ENCODE results near the gene PPP2R5C.

GRCh38 chr14:101914083-101914482, 152.6 kb downstream of the PPP2R5C start:
- TF ChIP-seq CTCF (IDR thresholded peaks at IDR 0.05; ENCODE audit: borderline replicate concordance, extremely low read depth, low read length, poor library complexity, severe bottlenecking) (no peak), EZH2 (IDR thresholded peaks at IDR 0.05; ENCODE audit: borderline replicate concordance, low read depth, low read length, severe bottlenecking) (no peak)

All from DND-41 (cell line).